Left ventricle myocardium inferior (tissue), 1 donor: Measurements from ENCODE around the gene ID2. TPM values are rescaled to one million over a fixed set of nuclear protein-coding genes. Genes with fewer than 3 reads are reported as not detected.

Experiments
- DNase-seq: peaks from one replicate; pipeline ENCODE4 v3.0.0-alpha.2; 2020
- H3K27ac ChIP-seq: fragments of 200-600 bp; replicated peaks from 2 replicates; pipeline ENCODE4 v1.8.0; 2021
- H3K27me3 ChIP-seq: fragments of 200-600 bp; 2 replicates; pipeline ENCODE4 v1.8.0; 2021; ENCODE audit warnings: low read depth
- H3K36me3 ChIP-seq: fragments of 200-600 bp; 2 replicates; pipeline ENCODE4 v1.8.0; 2021
- H3K4me1 ChIP-seq: fragments of 200-600 bp; 2 replicates; pipeline ENCODE4 v1.8.0; 2021
- H3K4me3 ChIP-seq: fragments of 200-600 bp; 2 replicates; pipeline ENCODE4 v1.8.0; 2021; ENCODE audit warnings: mild to moderate bottlenecking, moderate library complexity
- H3K9me3 ChIP-seq: fragments of 200-600 bp; replicated peaks from 2 replicates; pipeline ENCODE4 v1.8.0; 2021
- CTCF ChIP-seq: fragments of 200-600 bp; IDR thresholded peaks from 2 replicates; pipeline ENCODE4 v1.8.0; 2021; ENCODE audit warnings: antibody characterized with exemption, mild to moderate bottlenecking, borderline replicate concordance
- intact Hi-C: fragments of 100-400 bp; cut with micrococcal nuclease; formaldehyde crosslinking; loops from one replicate; pipeline ENCODE4 v1.11.0; 2022
- total RNA-seq: library from RNA; stranded (reverse); fragmentation: NEBNext Ultra II Directional; extraction: Animal tissue kit (Norgen Biotek cat#: 25700); gene quantifications from one replicate; pipeline ENCODE4 v1.2.1, GENCODE V29; 2021
- donor health status: DM: no; HTN: yes; CAD: no; lungs with severe emphysema.

Gene ID2
- total RNA-seq, 1 donor from 2014 or later = 32.2 TPM

- DNase-seq = no peak
- Histone ChIP-seq H3K27me3 (peaks cover 9% of the 10 kb centered on the region), H3K36me3 (no peaks in the 10 kb centered on the region), H3K4me1 (peaks cover 6% of the 10 kb centered on the region), H3K9me3 (peaks cover 12% of the 10 kb centered on the region), H3K4me3 (no peak overlapping the region), H3K27ac (no peak overlapping the region)
- TF ChIP-seq CTCF = no peak
- intact Hi-C loops = no loop called here
Measured at GRCh38 chr2:8694737-8695136, 12.9 kb downstream of the ID2 start.

GRCh38 chr2:8697190-8697589 is 15.3 kb downstream of the ID2 start:
- no peak for TF ChIP-seq CTCF
- H3K9me3 ChIP-seq = peaks cover 12% of the 10 kb centered on the region
- H3K4me1 ChIP-seq = peaks cover 6% of the 10 kb centered on the region
- no peak for DNase-seq
- no peak overlapping the region for H3K4me3 ChIP-seq
- intact Hi-C loops = no loop called here
- H3K36me3 ChIP-seq = no peaks in the 10 kb centered on the region
- H3K27me3 ChIP-seq = no peaks in the 10 kb centered on the region
- H3K27ac ChIP-seq = no peak overlapping the region

- intact Hi-C loops = no loop called here
- H3K27me3 ChIP-seq = no peaks in the 10 kb centered on the region
- H3K9me3 ChIP-seq = peaks cover 12% of the 10 kb centered on the region
- H3K4me1 ChIP-seq = no peaks in the 10 kb centered on the region
- TF ChIP-seq CTCF = no peak
- DNase-seq = no peak
- no peaks in the 10 kb centered on the region for H3K36me3 ChIP-seq
- no peak overlapping the region for H3K27ac ChIP-seq
- H3K4me3 ChIP-seq = no peak overlapping the region
Measured at GRCh38 chr2:8699839-8700238, 18.0 kb downstream of the ID2 start.

GRCh38 chr2:8701681-8702379 is 20.0 kb downstream of the ID2 start:
- intact Hi-C loops = no loop called here
- no peaks in the 10 kb centered on the region for H3K4me1 ChIP-seq
- no peak overlapping the region for H3K4me3 ChIP-seq
- H3K36me3 ChIP-seq = no peaks in the 10 kb centered on the region
- no peak for DNase-seq
- no peak for TF ChIP-seq CTCF
- peaks cover 12% of the 10 kb centered on the region for H3K9me3 ChIP-seq
- H3K27ac ChIP-seq = no peak overlapping the region
- no peaks in the 10 kb centered on the region for H3K27me3 ChIP-seq

GRCh38 chr2:8704906-8705305 is 23.1 kb downstream of the ID2 start:
- no peaks in the 10 kb centered on the region for H3K9me3 ChIP-seq
- no peak overlapping the region for H3K4me3 ChIP-seq
- no peaks in the 10 kb centered on the region for H3K4me1 ChIP-seq
- DNase-seq = no peak
- no peak overlapping the region for H3K27ac ChIP-seq
- intact Hi-C loops = no loop called here
- H3K27me3 ChIP-seq = peaks cover 10% of the 10 kb centered on the region
- no peaks in the 10 kb centered on the region for H3K36me3 ChIP-seq
- TF ChIP-seq CTCF = no peak
